GM23338 (cell line): ENCODE data around the gene ELL2.

ENCODE experiments used
- CREB1 ChIP-seq: fragments of 250-450 bp; sonication (Bioruptor Pico); IDR thresholded peaks from 2 replicates; pipeline ENCODE4 v1.5.0; 2020; ENCODE audit warnings: low read depth, mild to moderate bottlenecking, moderate library complexity
- ETS1 ChIP-seq: IDR thresholded peaks from 2 replicates; pipeline ENCODE4 v1.6.1; 2016; ENCODE audit warnings: antibody characterized with exemption
- EZH2 ChIP-seq: fragments of 200-600 bp; sonication (generic); IDR thresholded peaks from one replicate; pipeline ENCODE4 v1.8.0; 2017; ENCODE audit warnings: antibody characterized with exemption, mild to moderate bottlenecking, low read depth; ENCODE audit not compliant: unreplicated experiment
- EZH2phosphoT487 ChIP-seq: fragments of 200-600 bp; sonication (generic); IDR thresholded peaks from one replicate; pipeline ENCODE4 v1.8.1; 2018; ENCODE audit warnings: antibody characterized with exemption; ENCODE audit not compliant: unreplicated experiment
- JUNB ChIP-seq: IDR thresholded peaks from one replicate; pipeline ENCODE4 v1.6.1; 2016; ENCODE audit warnings: antibody characterized with exemption; ENCODE audit not compliant: unreplicated experiment
- NANOG ChIP-seq: IDR thresholded peaks from 2 replicates; pipeline ENCODE4 v1.6.1; 2016; ENCODE audit warnings: antibody characterized with exemption, borderline replicate concordance
- POLR2AphosphoS5 ChIP-seq: IDR thresholded peaks from 2 replicates; pipeline ENCODE4 v1.6.1; 2016; ENCODE audit warnings: antibody characterized with exemption, low read depth
- STAT1 ChIP-seq: IDR thresholded peaks from one replicate; pipeline ENCODE4 v1.6.1; 2016; ENCODE audit warnings: antibody characterized with exemption; ENCODE audit not compliant: unreplicated experiment
- ZNF114 ChIP-seq: fragments of 250-450 bp; sonication (Bioruptor Pico); IDR thresholded peaks from 2 replicates; pipeline ENCODE4 v1.5.0; 2020; ENCODE audit warnings: mild to moderate bottlenecking, moderate library complexity
- ZNF331 ChIP-seq: fragments of 250-450 bp; sonication (Bioruptor Pico); IDR thresholded peaks from 2 replicates; pipeline ENCODE4 v1.5.0; 2020; ENCODE audit warnings: low read depth, mild to moderate bottlenecking, moderate library complexity
- TF ChIP-seq, protein P1 (sequence below), 2 experiments: fragments of 200-600 bp in 1 of 2; sonication (generic) in 1 of 2; conservative IDR thresholded peaks; 2 replicates each; pipeline versions ENCODE4 v1.5.1 to v1.6.1; 2016 to 2017; ENCODE audit warnings: antibody characterized with exemption in 2 of 2, low read depth in 2 of 2, mild to moderate bottlenecking in 2 of 2, moderate library complexity in 1 of 2
- TF ChIP-seq, protein P2 (sequence below): IDR thresholded peaks from one replicate; pipeline ENCODE4 v1.6.1; 2018; ENCODE audit warnings: antibody characterized with exemption; ENCODE audit not compliant: unreplicated experiment

DNA sequence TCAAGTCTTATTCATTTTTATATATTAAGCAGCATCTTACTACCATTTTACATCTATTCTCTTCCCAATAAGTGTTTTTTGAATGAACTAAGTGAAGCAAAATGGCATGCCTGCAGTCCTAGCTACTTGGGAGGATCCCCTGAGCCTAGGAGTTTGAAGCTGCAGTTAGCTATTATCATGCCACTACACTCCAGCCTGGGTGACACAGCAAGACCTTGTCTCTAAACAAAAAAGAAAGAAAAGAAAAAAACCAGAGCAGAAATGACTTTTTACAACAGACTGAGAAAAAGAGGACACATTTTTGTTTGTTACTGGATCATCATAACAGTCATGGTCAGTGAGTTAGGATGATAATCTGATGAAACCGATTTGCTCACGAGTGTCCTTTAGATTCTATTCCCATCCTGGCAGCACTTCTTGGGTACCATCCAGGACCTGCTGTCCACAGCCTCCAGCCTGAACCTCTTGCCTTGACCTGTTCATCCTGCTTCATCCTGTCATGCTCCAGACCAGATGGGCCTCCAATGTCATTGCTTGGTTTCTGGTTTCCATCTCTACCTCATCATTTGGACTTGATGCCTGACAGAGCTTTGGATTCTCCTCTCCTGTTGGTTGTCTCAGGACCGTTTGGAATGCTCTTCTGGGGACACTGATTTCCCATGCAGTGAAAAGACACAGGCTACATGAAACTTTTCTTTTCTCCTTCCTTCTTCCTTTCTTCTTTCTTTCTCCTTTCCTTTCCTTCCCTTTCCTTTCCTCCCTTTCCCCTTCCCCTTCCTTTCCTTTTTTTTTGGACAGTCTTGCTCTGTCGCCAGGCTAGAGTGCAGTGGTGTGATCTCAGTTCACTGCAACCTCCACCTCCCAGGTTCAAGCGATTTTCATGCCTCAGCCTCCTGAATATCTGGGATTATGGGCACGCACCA, 89.0 kb downstream of the ELL2 start:
- TF ChIP-seq EZH2phosphoT487 (no peak), EZH2 (no peak), POLR2AphosphoS5 (no peak), JUNB (no peak), CREB1 (no peak), ETS1 (no peak), ZNF331 (no peak), NANOG (no peak), STAT1 (no peak), ZNF114 (no peak)
- TF ChIP-seq, protein P1, sequence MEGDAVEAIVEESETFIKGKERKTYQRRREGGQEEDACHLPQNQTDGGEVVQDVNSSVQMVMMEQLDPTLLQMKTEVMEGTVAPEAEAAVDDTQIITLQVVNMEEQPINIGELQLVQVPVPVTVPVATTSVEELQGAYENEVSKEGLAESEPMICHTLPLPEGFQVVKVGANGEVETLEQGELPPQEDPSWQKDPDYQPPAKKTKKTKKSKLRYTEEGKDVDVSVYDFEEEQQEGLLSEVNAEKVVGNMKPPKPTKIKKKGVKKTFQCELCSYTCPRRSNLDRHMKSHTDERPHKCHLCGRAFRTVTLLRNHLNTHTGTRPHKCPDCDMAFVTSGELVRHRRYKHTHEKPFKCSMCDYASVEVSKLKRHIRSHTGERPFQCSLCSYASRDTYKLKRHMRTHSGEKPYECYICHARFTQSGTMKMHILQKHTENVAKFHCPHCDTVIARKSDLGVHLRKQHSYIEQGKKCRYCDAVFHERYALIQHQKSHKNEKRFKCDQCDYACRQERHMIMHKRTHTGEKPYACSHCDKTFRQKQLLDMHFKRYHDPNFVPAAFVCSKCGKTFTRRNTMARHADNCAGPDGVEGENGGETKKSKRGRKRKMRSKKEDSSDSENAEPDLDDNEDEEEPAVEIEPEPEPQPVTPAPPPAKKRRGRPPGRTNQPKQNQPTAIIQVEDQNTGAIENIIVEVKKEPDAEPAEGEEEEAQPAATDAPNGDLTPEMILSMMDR (conservative IDR thresholded peaks at IDR 0.05; ENCODE audit: low read depth in 2 of 2): no peak
- TF ChIP-seq, protein P2, sequence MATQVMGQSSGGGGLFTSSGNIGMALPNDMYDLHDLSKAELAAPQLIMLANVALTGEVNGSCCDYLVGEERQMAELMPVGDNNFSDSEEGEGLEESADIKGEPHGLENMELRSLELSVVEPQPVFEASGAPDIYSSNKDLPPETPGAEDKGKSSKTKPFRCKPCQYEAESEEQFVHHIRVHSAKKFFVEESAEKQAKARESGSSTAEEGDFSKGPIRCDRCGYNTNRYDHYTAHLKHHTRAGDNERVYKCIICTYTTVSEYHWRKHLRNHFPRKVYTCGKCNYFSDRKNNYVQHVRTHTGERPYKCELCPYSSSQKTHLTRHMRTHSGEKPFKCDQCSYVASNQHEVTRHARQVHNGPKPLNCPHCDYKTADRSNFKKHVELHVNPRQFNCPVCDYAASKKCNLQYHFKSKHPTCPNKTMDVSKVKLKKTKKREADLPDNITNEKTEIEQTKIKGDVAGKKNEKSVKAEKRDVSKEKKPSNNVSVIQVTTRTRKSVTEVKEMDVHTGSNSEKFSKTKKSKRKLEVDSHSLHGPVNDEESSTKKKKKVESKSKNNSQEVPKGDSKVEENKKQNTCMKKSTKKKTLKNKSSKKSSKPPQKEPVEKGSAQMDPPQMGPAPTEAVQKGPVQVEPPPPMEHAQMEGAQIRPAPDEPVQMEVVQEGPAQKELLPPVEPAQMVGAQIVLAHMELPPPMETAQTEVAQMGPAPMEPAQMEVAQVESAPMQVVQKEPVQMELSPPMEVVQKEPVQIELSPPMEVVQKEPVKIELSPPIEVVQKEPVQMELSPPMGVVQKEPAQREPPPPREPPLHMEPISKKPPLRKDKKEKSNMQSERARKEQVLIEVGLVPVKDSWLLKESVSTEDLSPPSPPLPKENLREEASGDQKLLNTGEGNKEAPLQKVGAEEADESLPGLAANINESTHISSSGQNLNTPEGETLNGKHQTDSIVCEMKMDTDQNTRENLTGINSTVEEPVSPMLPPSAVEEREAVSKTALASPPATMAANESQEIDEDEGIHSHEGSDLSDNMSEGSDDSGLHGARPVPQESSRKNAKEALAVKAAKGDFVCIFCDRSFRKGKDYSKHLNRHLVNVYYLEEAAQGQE: no peak
